Measurements from ENCODE around the gene FBXL13.
"Not testable (repeated sequence)": the region's sequence is repeated elsewhere in the genome, so short reads cannot be mapped to it uniquely, and the experiment has no call there.

FBXL13 gene

GRCh38 chr7:103009466-103010185, 65.0 kb downstream of the FBXL13 start:
- H3K4me3 Mint-ChIP-seq: no peak overlapping the region
- H3K27ac Mint-ChIP-seq: no peak overlapping the region
- H3K27me3 Mint-ChIP-seq (ENCODE audit: low read depth): no peaks in the 10 kb centered on the region
- peaks cover 12% of the 10 kb centered on the region for H3K9me3 Mint-ChIP-seq
- H3K4me1 Mint-ChIP-seq: no peaks in the 10 kb centered on the region
- TF ChIP-seq CTCF (IDR thresholded peaks at IDR 0.05; ENCODE audit: unreplicated experiment in 3 of 3): no peak
- peaks cover 19% of the 10 kb centered on the region for H3K36me3 Mint-ChIP-seq (ENCODE audit: low read depth)

GRCh38 chr7:103003004-103003403, 71.6 kb downstream of the FBXL13 start:
- no peak for TF ChIP-seq CTCF (IDR thresholded peaks at IDR 0.05; ENCODE audit: unreplicated experiment in 3 of 3)
- no peak overlapping the region for H3K4me3 Mint-ChIP-seq
- no peak overlapping the region for H3K27ac Mint-ChIP-seq
- no peaks in the 10 kb centered on the region for H3K27me3 Mint-ChIP-seq (ENCODE audit: low read depth)
- H3K9me3 Mint-ChIP-seq: peaks cover 35% of the 10 kb centered on the region
- no peaks in the 10 kb centered on the region for H3K4me1 Mint-ChIP-seq
- H3K36me3 Mint-ChIP-seq (ENCODE audit: low read depth): peaks cover 26% of the 10 kb centered on the region

- Mint-ChIP-seq H3K27ac (no peak overlapping the region), H3K4me3 (no peak overlapping the region), H3K36me3 (ENCODE audit: low read depth) (peaks cover 26% of the 10 kb centered on the region), H3K27me3 (ENCODE audit: low read depth) (no peaks in the 10 kb centered on the region), H3K9me3 (peaks cover 35% of the 10 kb centered on the region), H3K4me1 (no peaks in the 10 kb centered on the region)
- no peak for TF ChIP-seq CTCF (IDR thresholded peaks at IDR 0.05; ENCODE audit: unreplicated experiment in 3 of 3)
Observed at GRCh38 chr7:103001210-103001609, 73.4 kb downstream of the FBXL13 start.

- H3K9me3 Mint-ChIP-seq: peaks cover 20% of the 10 kb centered on the region
- H3K27ac Mint-ChIP-seq: no peak overlapping the region
- TF ChIP-seq CTCF (IDR thresholded peaks at IDR 0.05; ENCODE audit: unreplicated experiment in 3 of 3): no peak
- H3K4me1 Mint-ChIP-seq: peaks cover 10% of the 10 kb centered on the region
- no peak overlapping the region for H3K4me3 Mint-ChIP-seq
- no peaks in the 10 kb centered on the region for H3K27me3 Mint-ChIP-seq (ENCODE audit: low read depth)
- peaks cover 6% of the 10 kb centered on the region for H3K36me3 Mint-ChIP-seq (ENCODE audit: low read depth)
Observed at GRCh38 chr7:102996957-102997356, 77.6 kb downstream of the FBXL13 start.

- H3K4me1 Mint-ChIP-seq; H3K27ac Mint-ChIP-seq; H3K4me3 Mint-ChIP-seq; H3K27me3 Mint-ChIP-seq (ENCODE audit: low read depth); H3K36me3 Mint-ChIP-seq (ENCODE audit: low read depth): not testable (repeated sequence)
- H3K9me3 Mint-ChIP-seq: peaks cover 11% of the 10 kb centered on the region
Observed at GRCh38 chr7:102995609-102996008, 79.0 kb downstream of the FBXL13 start.

GRCh38 chr7:102994567-102994966, 80.0 kb downstream of the FBXL13 start:
- Mint-ChIP-seq H3K27me3 (ENCODE audit: low read depth) (no peaks in the 10 kb centered on the region), H3K4me1 (peaks cover 10% of the 10 kb centered on the region), H3K4me3 (no peak overlapping the region), H3K27ac (peak overlapping the region in 1 of 3 experiments; percentile 57), H3K36me3 (ENCODE audit: low read depth) (no peaks in the 10 kb centered on the region), H3K9me3 (peaks cover 5% of the 10 kb centered on the region)
- no peak for TF ChIP-seq CTCF (IDR thresholded peaks at IDR 0.05; ENCODE audit: unreplicated experiment in 3 of 3)
